ENCODE data around the gene ADORA1.

ADORA1 gene

DNA sequence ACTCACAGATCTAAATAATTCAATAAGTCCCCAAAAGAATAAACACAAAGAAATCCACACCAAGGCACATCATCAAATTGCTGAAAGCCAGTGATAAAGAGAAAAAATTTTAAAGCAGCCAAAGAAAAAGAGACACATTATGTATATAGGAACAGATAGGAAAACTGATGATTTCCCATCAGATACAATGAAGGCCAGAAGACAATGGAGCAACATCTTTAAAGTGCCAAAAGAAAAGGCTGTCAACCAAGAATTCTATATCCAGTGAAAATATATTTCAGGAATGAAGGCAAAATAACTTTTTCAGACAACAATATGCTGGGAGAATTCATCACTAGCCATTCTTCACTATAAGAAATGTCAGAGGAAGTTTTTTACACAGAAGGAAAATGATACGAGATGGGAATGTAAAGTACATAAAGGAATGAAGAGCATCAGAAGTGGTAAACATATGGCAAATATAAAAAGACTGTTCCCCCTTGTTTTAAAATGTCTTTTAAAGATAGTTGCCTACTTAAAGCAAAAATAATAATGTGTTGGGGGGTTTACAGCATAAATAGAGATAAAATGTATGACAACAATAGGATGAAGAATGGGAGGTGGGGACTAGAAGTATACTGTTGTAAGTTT is 32.4 kb upstream of the ADORA1 start:
- DNase-seq (ENCODE audit: extremely low read depth, low read depth) = no peak
- TF ChIP-seq, protein P1, sequence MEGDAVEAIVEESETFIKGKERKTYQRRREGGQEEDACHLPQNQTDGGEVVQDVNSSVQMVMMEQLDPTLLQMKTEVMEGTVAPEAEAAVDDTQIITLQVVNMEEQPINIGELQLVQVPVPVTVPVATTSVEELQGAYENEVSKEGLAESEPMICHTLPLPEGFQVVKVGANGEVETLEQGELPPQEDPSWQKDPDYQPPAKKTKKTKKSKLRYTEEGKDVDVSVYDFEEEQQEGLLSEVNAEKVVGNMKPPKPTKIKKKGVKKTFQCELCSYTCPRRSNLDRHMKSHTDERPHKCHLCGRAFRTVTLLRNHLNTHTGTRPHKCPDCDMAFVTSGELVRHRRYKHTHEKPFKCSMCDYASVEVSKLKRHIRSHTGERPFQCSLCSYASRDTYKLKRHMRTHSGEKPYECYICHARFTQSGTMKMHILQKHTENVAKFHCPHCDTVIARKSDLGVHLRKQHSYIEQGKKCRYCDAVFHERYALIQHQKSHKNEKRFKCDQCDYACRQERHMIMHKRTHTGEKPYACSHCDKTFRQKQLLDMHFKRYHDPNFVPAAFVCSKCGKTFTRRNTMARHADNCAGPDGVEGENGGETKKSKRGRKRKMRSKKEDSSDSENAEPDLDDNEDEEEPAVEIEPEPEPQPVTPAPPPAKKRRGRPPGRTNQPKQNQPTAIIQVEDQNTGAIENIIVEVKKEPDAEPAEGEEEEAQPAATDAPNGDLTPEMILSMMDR (IDR thresholded peaks at IDR 0.05; ENCODE audit: low read depth, low read length) = no peak

DNA sequence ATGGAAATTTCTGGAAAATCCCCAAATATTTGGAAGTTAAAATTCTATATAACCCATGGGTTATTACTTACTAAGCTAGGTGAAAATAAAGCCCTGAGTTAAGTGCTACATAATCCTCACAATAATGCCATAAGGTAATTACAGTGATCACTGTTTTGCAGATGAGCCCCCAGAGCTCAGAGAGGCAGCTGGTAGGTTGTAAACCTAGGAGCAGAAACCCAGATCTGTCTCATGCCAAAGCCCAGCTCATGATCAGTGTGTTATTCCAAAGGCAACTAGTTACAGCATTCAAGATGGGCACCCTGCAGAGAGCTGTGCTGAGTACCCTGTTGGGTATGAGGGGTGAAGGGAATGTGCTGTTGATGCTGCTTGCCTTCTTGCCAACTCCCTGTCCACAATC is 31.0 kb upstream of the ADORA1 start:
- no peak for DNase-seq (ENCODE audit: extremely low read depth, low read depth)
- TF ChIP-seq, protein P1 (IDR thresholded peaks at IDR 0.05; ENCODE audit: low read depth, low read length) = no peak

DNA sequence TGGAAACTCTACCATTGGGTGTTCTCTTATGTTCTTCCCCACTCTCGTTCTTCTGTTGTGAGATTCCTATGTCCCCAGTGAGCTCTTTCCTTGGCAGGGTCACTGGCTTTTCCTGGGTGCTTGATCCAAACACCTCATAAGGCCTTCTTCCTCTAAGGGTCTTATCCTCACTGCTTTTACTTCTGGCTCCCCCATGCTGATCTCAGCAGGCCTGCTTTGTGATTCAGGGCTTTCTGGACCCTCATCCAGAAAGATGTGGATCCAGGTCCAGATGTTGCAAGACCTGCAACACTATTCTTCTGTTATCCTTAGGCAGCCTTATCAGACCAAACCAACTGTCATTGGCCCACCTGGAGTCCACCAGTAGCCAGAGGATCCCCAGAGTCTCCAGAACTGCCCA is 30.5 kb upstream of the ADORA1 start:
- TF ChIP-seq, protein P1 (IDR thresholded peaks at IDR 0.05; ENCODE audit: low read depth, low read length) = no peak
- DNase-seq (ENCODE audit: extremely low read depth, low read depth) = no peak

DNA sequence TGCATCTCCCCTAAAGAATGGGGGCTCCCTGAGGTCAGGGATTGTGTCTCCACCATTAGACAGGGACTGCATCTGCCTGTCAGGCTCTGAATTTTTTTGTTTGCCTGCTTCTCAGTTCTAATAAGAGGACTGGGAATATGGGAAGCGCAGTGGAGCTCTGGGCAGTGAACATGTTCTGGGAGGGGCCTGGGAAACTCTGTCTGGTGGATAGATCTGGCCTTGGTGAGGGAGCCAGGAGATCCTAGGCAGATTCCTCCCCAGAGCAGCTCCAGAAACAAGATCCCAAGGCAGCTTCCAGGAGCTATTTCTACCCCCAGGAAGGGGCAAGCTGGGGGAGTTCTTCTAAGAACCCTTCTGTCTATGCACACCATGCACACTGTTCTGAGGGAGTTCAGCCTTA is 29.1 kb upstream of the ADORA1 start:
- TF ChIP-seq, protein P1 (IDR thresholded peaks at IDR 0.05; ENCODE audit: low read depth, low read length) = no peak

DNA sequence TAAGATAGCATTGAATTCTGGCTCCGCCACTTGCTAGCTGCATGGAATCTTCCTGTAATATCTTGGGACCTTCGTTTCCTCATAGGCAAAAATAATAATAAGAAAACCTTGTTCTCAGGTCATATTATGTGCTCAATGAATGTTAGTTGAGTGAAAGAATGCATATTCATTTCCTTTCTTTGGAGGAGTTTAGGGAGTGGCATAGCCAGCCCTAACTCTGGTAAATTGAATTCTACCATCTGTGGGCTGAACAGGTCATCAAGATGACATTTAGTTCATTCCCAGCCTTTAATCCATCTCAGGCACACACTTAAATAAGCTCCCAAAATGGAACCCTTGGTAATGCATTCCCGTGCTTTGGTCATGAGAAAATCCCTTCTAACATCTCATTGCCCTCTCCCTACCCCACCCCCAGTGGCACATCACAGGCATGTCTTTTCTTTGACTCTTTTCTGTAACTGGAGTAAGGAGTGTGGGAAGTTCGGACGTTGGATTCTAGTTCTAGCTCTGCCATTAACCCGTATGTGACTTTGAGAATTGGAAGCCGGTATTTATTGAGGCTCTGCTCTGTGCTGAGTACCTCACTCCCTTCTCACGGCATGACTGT is 28.5 kb upstream of the ADORA1 start:
- no peak for DNase-seq (ENCODE audit: extremely low read depth, low read depth)

More for the DNA sequence above, 29.1 kb upstream of the ADORA1 start:
- DNase-seq (ENCODE audit: extremely low read depth, low read depth) = no peak

DNA sequence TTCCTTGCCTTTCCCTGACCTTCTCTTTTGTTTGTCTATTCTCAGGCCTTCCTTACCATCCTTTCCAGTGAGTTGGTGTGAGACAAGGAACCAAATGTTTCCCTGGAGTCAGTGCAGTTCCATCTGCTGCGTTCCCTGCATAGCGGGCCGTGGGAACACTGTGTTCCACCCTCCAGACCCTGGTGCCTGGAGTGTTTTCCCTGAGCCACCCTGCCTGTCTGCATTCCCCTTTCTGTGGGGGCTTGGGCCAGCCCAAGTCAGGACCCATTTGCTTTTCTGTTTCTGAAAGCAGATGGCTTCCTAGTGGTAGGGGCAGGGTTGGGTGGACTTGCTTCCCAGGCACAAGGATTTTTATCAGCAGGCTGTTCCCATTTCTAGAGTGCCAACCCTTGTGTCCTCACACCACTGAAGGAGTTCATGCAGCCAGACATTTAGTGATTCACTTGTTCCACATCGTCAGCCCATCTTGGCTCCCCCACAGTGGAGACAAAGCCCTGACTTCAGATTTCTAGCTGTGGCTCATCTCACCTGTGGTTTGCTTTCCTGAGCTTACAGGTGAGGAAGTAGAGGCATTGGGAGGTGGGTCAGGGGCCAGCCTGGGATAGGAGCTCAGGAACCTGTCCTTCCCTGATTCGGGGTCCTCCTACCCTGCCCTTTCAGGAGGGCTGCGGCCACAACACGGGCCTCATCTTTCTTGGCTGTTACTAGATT is 27.6 kb upstream of the ADORA1 start:
- TF ChIP-seq, protein P1 (IDR thresholded peaks at IDR 0.05; ENCODE audit: low read depth, low read length) = no peak
- no peak for DNase-seq (ENCODE audit: extremely low read depth, low read depth)

More for the DNA sequence above, 28.5 kb upstream of the ADORA1 start:
- TF ChIP-seq, protein P1 (IDR thresholded peaks at IDR 0.05; ENCODE audit: low read depth, low read length) = no peak

DNA sequence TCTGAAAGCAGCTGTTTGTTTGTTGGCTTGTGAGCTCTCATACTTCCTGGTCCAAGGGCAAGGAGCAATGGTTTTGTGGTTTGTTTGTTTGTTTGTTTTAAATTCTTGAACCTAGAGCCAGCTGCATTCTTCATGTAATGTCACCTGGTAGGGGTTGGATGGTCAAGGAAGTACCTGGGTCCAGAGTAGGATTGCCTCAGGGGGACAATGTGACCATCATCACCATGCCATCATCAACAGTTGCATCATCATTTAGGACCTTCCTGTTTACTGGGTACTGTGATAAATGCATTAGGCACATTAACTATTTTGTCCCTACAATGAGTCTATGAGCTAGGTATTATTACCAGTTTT is 27.0 kb upstream of the ADORA1 start:
- no peak for DNase-seq (ENCODE audit: extremely low read depth, low read depth)
- TF ChIP-seq, protein P1 (IDR thresholded peaks at IDR 0.05; ENCODE audit: low read depth, low read length) = no peak

Data from AG09319 (cell line).